IgD-negative memory B cell (primary cell): ENCODE results near the gene RANBP2. TPM values are rescaled to one million over a fixed set of nuclear protein-coding genes. Genes with fewer than 3 reads are reported as not detected.
"Not testable (repeated sequence)": the region's sequence is repeated elsewhere in the genome, so short reads cannot be mapped to it uniquely, and the experiment has no call there.

Experiments
- H3K27ac Mint-ChIP-seq, 3 donors: one replicate each; pipeline ENCODE4 v1.8.0; 2020 to 2022; ENCODE audit warnings: mild to moderate bottlenecking in 3 of 3, mixed read lengths in 3 of 3, moderate library complexity in 1 of 3
- H3K27me3 Mint-ChIP-seq: one replicate; pipeline ENCODE4 v1.8.0; 2021; ENCODE audit warnings: mixed read lengths
- H3K36me3 Mint-ChIP-seq: one replicate; pipeline ENCODE4 v1.8.0; 2020; ENCODE audit warnings: mild to moderate bottlenecking, mixed read lengths
- H3K4me1 Mint-ChIP-seq, 3 donors: one replicate each; pipeline ENCODE4 v1.8.0; 2020 to 2022; ENCODE audit warnings: mixed read lengths in 3 of 3, mild to moderate bottlenecking in 1 of 3
- H3K4me3 Mint-ChIP-seq, 4 donors: one replicate each; pipeline ENCODE4 v1.8.0; 2020 to 2022; ENCODE audit warnings: mild to moderate bottlenecking in 4 of 4, mixed read lengths in 4 of 4, moderate library complexity in 3 of 4
- H3K9me3 Mint-ChIP-seq, 3 donors: one replicate each; pipeline ENCODE4 v1.8.0; 2020 to 2021; ENCODE audit warnings: mixed read lengths in 3 of 3, mild to moderate bottlenecking in 1 of 3
- polyA plus RNA-seq: library from polyadenylated mRNA; unstranded; fragments of 300-500 nt; fragmentation: Illumina TruSeq; gene quantifications from one replicate; pipeline ENCODE4 v1.2.3, GENCODE V29; 2021

RANBP2 gene
- polyA plus RNA-seq, 1 donor from 2014 or later, result 15.9 TPM

- H3K27me3 Mint-ChIP-seq, H3K9me3 Mint-ChIP-seq, H3K4me3 Mint-ChIP-seq, H3K36me3 Mint-ChIP-seq: not testable (repeated sequence)
- Mint-ChIP-seq H3K4me1 (peaks cover 21 to 27% (median 24%) of the 10 kb centered on the region in 3 donors), H3K27ac (peak overlapping the region in 1 of 3 donors; percentile 80)
Measured at GRCh38 chr2:108726048-108726447, 6.8 kb downstream of the RANBP2 start.

- H3K4me1 Mint-ChIP-seq, H3K27ac Mint-ChIP-seq, H3K27me3 Mint-ChIP-seq, H3K36me3 Mint-ChIP-seq, H3K9me3 Mint-ChIP-seq, H3K4me3 Mint-ChIP-seq: not testable (repeated sequence)
Measured at GRCh38 chr2:108734656-108735055, 15.4 kb downstream of the RANBP2 start.

GRCh38 chr2:108757973-108758372, 38.7 kb downstream of the RANBP2 start:
- H3K27me3 Mint-ChIP-seq, H3K4me3 Mint-ChIP-seq, H3K36me3 Mint-ChIP-seq, H3K9me3 Mint-ChIP-seq, H3K27ac Mint-ChIP-seq, H3K4me1 Mint-ChIP-seq: not testable (repeated sequence)

- H3K4me1 Mint-ChIP-seq, H3K36me3 Mint-ChIP-seq, H3K9me3 Mint-ChIP-seq, H3K27ac Mint-ChIP-seq, H3K4me3 Mint-ChIP-seq, H3K27me3 Mint-ChIP-seq: not testable (repeated sequence)
Measured at GRCh38 chr2:108762618-108763017, 43.3 kb downstream of the RANBP2 start.

GRCh38 chr2:108766671-108767070, 47.4 kb downstream of the RANBP2 start:
- H3K4me1 Mint-ChIP-seq, H3K27me3 Mint-ChIP-seq, H3K4me3 Mint-ChIP-seq, H3K9me3 Mint-ChIP-seq, H3K27ac Mint-ChIP-seq, H3K36me3 Mint-ChIP-seq: not testable (repeated sequence)

GRCh38 chr2:108767859-108768258, 48.6 kb downstream of the RANBP2 start:
- H3K4me3 Mint-ChIP-seq, result not testable (repeated sequence)

GRCh38 chr2:108776475-108776874, 57.2 kb downstream of the RANBP2 start:
- H3K27ac Mint-ChIP-seq, result peak overlapping the region; percentile 1 to 84 (median 36)
- H3K27me3 Mint-ChIP-seq, result no peaks in the 10 kb centered on the region
- no peaks in the 10 kb centered on the region for H3K9me3 Mint-ChIP-seq
- peaks cover 20 to 33% (median 27%) of the 10 kb centered on the region in 3 donors for H3K4me1 Mint-ChIP-seq
- H3K36me3 Mint-ChIP-seq, result peaks cover 9% of the 10 kb centered on the region
- H3K4me3 Mint-ChIP-seq, result peak overlapping the region in 3 of 4 donors; percentile 4 to 84 (median 82)

More at GRCh38 chr2:108767859-108768258, 48.6 kb downstream of the RANBP2 start:
- H3K4me1 Mint-ChIP-seq, H3K27me3 Mint-ChIP-seq, H3K27ac Mint-ChIP-seq, H3K9me3 Mint-ChIP-seq: not testable (repeated sequence)
- H3K36me3 Mint-ChIP-seq, result peaks cover 10% of the 10 kb centered on the region

GRCh38 chr2:108778857-108779256, 59.6 kb downstream of the RANBP2 start:
- no peaks in the 10 kb centered on the region for H3K9me3 Mint-ChIP-seq
- peaks cover 6% of the 10 kb centered on the region for H3K36me3 Mint-ChIP-seq
- no peaks in the 10 kb centered on the region for H3K27me3 Mint-ChIP-seq
- peaks cover 20 to 35% (median 33%) of the 10 kb centered on the region in 3 donors for H3K4me1 Mint-ChIP-seq
- no peak overlapping the region for H3K27ac Mint-ChIP-seq
- peak overlapping the region in 1 of 4 donors; percentile 9 for H3K4me3 Mint-ChIP-seq

- Mint-ChIP-seq H3K27ac (peak overlapping the region; percentile 63 to 97 (median 95)), H3K9me3 (no peaks in the 10 kb centered on the region), H3K36me3 (peaks cover 8% of the 10 kb centered on the region), H3K27me3 (no peaks in the 10 kb centered on the region), H3K4me3 (peak overlapping the region; percentile 90 to 100 (median 98)), H3K4me1 (peaks cover 8 to 19% (median 16%) of the 10 kb centered on the region in 3 donors)
Measured at GRCh38 chr2:108786008-108786353, 66.7 kb downstream of the RANBP2 start.

- no peaks in the 10 kb centered on the region for H3K27me3 Mint-ChIP-seq
- H3K4me1 Mint-ChIP-seq, result peaks cover 8 to 19% (median 16%) of the 10 kb centered on the region in 3 donors
- H3K9me3 Mint-ChIP-seq, result no peaks in the 10 kb centered on the region
- H3K27ac Mint-ChIP-seq, result peak within 1 kb of the TSS; percentile 63 to 97 (median 95)
- peaks cover 8% of the 10 kb centered on the region for H3K36me3 Mint-ChIP-seq
- H3K4me3 Mint-ChIP-seq, result peak within 1 kb of the TSS; percentile 90 to 100 (median 98)
Measured at GRCh38 chr2:108786354-108787215, 67.3 kb downstream of the RANBP2 start, which contains the start of gene CCDC138. Gene CCDC138 (plus strand): TSS chr2:108786771. CDS start chr2:108786823, 52 bp downstream.

GRCh38 chr2:108787216-108787541, 67.9 kb downstream of the RANBP2 start:
- Mint-ChIP-seq H3K4me3 (peak overlapping the region; percentile 89 to 99 (median 93)), H3K27me3 (no peaks in the 10 kb centered on the region), H3K9me3 (no peaks in the 10 kb centered on the region), H3K27ac (peak overlapping the region in 2 of 3 donors; percentile 63 to 73), H3K36me3 (peaks cover 6% of the 10 kb centered on the region), H3K4me1 (peaks cover 8 to 17% (median 11%) of the 10 kb centered on the region in 3 donors)

GRCh38 chr2:108803045-108803736, 83.9 kb downstream of the RANBP2 start:
- no peaks in the 10 kb centered on the region for H3K27me3 Mint-ChIP-seq

GRCh38 chr2:108805032-108805431, 85.8 kb downstream of the RANBP2 start:
- peaks cover 19% of the 10 kb centered on the region for H3K36me3 Mint-ChIP-seq
- peaks cover 0 to 4% (median 2%) of the 10 kb centered on the region in 3 donors for H3K4me1 Mint-ChIP-seq
- H3K27me3 Mint-ChIP-seq, result no peaks in the 10 kb centered on the region
- no peak overlapping the region for H3K27ac Mint-ChIP-seq
- no peak overlapping the region for H3K4me3 Mint-ChIP-seq
- H3K9me3 Mint-ChIP-seq, result peaks cover 7 to 10% (median 9%) of the 10 kb centered on the region in 3 donors

More at GRCh38 chr2:108803045-108803736, 83.9 kb downstream of the RANBP2 start:
- Mint-ChIP-seq H3K4me3 (no peak overlapping the region), H3K9me3 (no peaks in the 10 kb centered on the region), H3K4me1 (peaks cover 0 to 2% (median 0%) of the 10 kb centered on the region in 3 donors), H3K27ac (no peak overlapping the region), H3K36me3 (peaks cover 16% of the 10 kb centered on the region)

GRCh38 chr2:108805782-108806181, 86.5 kb downstream of the RANBP2 start:
- Mint-ChIP-seq H3K27ac (no peak overlapping the region), H3K4me1 (peaks cover 0 to 4% (median 2%) of the 10 kb centered on the region in 3 donors), H3K36me3 (peaks cover 25% of the 10 kb centered on the region), H3K9me3 (peaks cover 11 to 13% (median 13%) of the 10 kb centered on the region in 3 donors), H3K4me3 (no peak overlapping the region), H3K27me3 (no peaks in the 10 kb centered on the region)

- H3K27ac Mint-ChIP-seq, result no peak overlapping the region
- H3K4me1 Mint-ChIP-seq, result peaks cover 0 to 4% (median 2%) of the 10 kb centered on the region in 3 donors
- peaks cover 11 to 13% (median 13%) of the 10 kb centered on the region in 3 donors for H3K9me3 Mint-ChIP-seq
- no peaks in the 10 kb centered on the region for H3K27me3 Mint-ChIP-seq
- H3K36me3 Mint-ChIP-seq, result peaks cover 25% of the 10 kb centered on the region
- H3K4me3 Mint-ChIP-seq, result no peak overlapping the region
Measured at GRCh38 chr2:108806371-108807113, 87.3 kb downstream of the RANBP2 start.
